ENCODE measurements around the gene ZNF423.
A peak's percentile ranks its signal among the peaks of the same experiment; 100 is the strongest.

Gene ZNF423

GRCh38 chr16:49742428-49743202 lies 113.3 kb downstream of the ZNF423 start:
- H3K9ac ChIP-seq (ENCODE audit: low read depth, low read length): no peak overlapping the region
- H4K20me1 ChIP-seq (ENCODE audit: insufficient read depth, low read length): 0 out of 2 replicates have a peak, but pooled peaks cover 3% of the 10 kb centered on the region
- H3K4me3 ChIP-seq (ENCODE audit: low read depth in 1 of 2, low read length in 2 of 2): no peak overlapping the region
- TF ChIP-seq, protein P1, sequence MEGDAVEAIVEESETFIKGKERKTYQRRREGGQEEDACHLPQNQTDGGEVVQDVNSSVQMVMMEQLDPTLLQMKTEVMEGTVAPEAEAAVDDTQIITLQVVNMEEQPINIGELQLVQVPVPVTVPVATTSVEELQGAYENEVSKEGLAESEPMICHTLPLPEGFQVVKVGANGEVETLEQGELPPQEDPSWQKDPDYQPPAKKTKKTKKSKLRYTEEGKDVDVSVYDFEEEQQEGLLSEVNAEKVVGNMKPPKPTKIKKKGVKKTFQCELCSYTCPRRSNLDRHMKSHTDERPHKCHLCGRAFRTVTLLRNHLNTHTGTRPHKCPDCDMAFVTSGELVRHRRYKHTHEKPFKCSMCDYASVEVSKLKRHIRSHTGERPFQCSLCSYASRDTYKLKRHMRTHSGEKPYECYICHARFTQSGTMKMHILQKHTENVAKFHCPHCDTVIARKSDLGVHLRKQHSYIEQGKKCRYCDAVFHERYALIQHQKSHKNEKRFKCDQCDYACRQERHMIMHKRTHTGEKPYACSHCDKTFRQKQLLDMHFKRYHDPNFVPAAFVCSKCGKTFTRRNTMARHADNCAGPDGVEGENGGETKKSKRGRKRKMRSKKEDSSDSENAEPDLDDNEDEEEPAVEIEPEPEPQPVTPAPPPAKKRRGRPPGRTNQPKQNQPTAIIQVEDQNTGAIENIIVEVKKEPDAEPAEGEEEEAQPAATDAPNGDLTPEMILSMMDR (IDR thresholded peaks at IDR 0.05; ENCODE audit: borderline replicate concordance, extremely low read depth, low read length, poor library complexity, severe bottlenecking): no peak
- TF ChIP-seq EZH2 (IDR thresholded peaks at IDR 0.05; ENCODE audit: borderline replicate concordance, low read depth, low read length, severe bottlenecking): no peak
- no peaks in the 10 kb centered on the region for H3K4me1 ChIP-seq (ENCODE audit: insufficient read depth, low read length)
- H3K79me2 ChIP-seq (ENCODE audit: insufficient read depth, low read length): no peaks in the 10 kb centered on the region
- peaks cover under 1% of the 10 kb centered on the region for H3K27me3 ChIP-seq (ENCODE audit: insufficient read depth, low read length, poor library complexity)
- no peak for ATAC-seq (ENCODE audit: insufficient read depth, low read depth)
- no peak overlapping the region for H3K4me2 ChIP-seq (ENCODE audit: insufficient read depth, low read length)
- no peak overlapping the region for H3K27ac ChIP-seq (ENCODE audit: low read length)
- DNase-seq: no peak
- no peaks in the 10 kb centered on the region for H3K9me3 ChIP-seq (ENCODE audit: insufficient read depth, low read length, severe bottlenecking)
- H3K36me3 ChIP-seq (ENCODE audit: insufficient read depth, low read length): no peaks in the 10 kb centered on the region
- H2AFZ ChIP-seq (ENCODE audit: low read depth, low read length): no peak overlapping the region

DNA sequence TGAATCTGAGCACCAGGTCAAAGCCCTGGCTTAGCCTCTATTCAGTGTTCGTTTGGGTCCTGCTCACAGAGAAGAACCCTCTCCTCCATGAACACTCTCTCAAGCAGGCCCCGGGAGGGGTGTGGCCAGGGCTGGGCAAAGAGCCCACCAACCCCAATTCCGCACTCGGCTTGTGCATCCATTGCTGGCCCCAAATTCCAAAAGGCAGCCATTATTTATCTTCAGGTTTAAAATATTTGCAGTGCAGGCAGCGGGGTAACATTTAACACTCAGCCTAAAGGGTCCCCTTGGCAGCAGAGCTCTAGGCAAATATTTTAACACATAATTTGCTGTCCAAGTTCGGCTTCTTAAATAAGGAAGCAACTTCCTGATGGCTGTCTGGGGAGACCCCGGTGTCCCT lies 115.7 kb downstream of the ZNF423 start:
- Histone ChIP-seq H3K27me3 (ENCODE audit: insufficient read depth, low read length, poor library complexity) (no peaks in the 10 kb centered on the region), H3K36me3 (ENCODE audit: insufficient read depth, low read length) (no peaks in the 10 kb centered on the region), H3K4me3 (ENCODE audit: low read depth in 1 of 2, low read length in 2 of 2) (no peak overlapping the region), H3K4me2 (ENCODE audit: insufficient read depth, low read length) (no peak overlapping the region), H3K9me3 (ENCODE audit: insufficient read depth, low read length, severe bottlenecking) (no peaks in the 10 kb centered on the region), H3K27ac (ENCODE audit: low read length) (no peak overlapping the region), H3K79me2 (ENCODE audit: insufficient read depth, low read length) (no peaks in the 10 kb centered on the region), H3K9ac (ENCODE audit: low read depth, low read length) (no peak overlapping the region), H3K4me1 (ENCODE audit: insufficient read depth, low read length) (no peaks in the 10 kb centered on the region), H4K20me1 (ENCODE audit: insufficient read depth, low read length) (no peaks in the 10 kb centered on the region), H2AFZ (ENCODE audit: low read depth, low read length) (no peak overlapping the region)
- ATAC-seq (ENCODE audit: insufficient read depth, low read depth): no peak
- DNase-seq: no peak
- TF ChIP-seq, protein P1 (IDR thresholded peaks at IDR 0.05; ENCODE audit: borderline replicate concordance, extremely low read depth, low read length, poor library complexity, severe bottlenecking): no peak
- no peak for TF ChIP-seq EZH2 (IDR thresholded peaks at IDR 0.05; ENCODE audit: borderline replicate concordance, low read depth, low read length, severe bottlenecking)

DNA sequence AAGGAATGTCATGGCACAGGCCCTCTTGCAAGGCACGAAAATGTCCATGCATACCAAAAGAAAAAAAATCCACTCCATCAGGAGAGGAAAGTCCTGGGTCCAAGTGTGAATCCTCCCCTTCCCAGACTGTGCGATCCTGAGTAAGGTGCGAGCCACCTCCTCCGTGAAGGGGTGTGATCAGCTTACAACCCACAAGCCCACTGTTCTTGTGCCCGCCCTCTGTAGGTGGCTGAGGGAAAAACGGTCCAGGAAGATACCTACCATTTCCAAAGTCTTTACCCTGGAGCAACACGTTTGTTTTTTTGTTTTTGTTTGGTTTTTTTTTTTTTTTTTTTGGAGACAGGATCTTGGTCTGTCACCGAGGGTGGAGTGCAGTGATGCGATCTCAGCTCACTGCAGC lies 116.5 kb downstream of the ZNF423 start:
- Histone ChIP-seq H3K36me3 (ENCODE audit: insufficient read depth, low read length) (no peaks in the 10 kb centered on the region), H3K27ac (ENCODE audit: low read length) (no peak overlapping the region), H3K4me2 (ENCODE audit: insufficient read depth, low read length) (no peak overlapping the region), H2AFZ (ENCODE audit: low read depth, low read length) (no peak overlapping the region), H3K9me3 (ENCODE audit: insufficient read depth, low read length, severe bottlenecking) (no peaks in the 10 kb centered on the region), H3K4me3 (ENCODE audit: low read depth in 1 of 2, low read length in 2 of 2) (no peak overlapping the region), H3K79me2 (ENCODE audit: insufficient read depth, low read length) (no peaks in the 10 kb centered on the region), H3K4me1 (ENCODE audit: insufficient read depth, low read length) (no peaks in the 10 kb centered on the region), H3K9ac (ENCODE audit: low read depth, low read length) (no peak overlapping the region), H3K27me3 (ENCODE audit: insufficient read depth, low read length, poor library complexity) (no peaks in the 10 kb centered on the region), H4K20me1 (ENCODE audit: insufficient read depth, low read length) (no peaks in the 10 kb centered on the region; the same call in 1 of the 2 replicates)
- ATAC-seq (ENCODE audit: insufficient read depth, low read depth) (no peak), DNase-seq (peak; percentile 18)
- TF ChIP-seq EZH2 (IDR thresholded peaks at IDR 0.05; ENCODE audit: borderline replicate concordance, low read depth, low read length, severe bottlenecking): no peak
- TF ChIP-seq, protein P1 (IDR thresholded peaks at IDR 0.05; ENCODE audit: borderline replicate concordance, extremely low read depth, low read length, poor library complexity, severe bottlenecking): peak; percentile 39
